ENCODE data around the gene ADGRG6.

DNA sequence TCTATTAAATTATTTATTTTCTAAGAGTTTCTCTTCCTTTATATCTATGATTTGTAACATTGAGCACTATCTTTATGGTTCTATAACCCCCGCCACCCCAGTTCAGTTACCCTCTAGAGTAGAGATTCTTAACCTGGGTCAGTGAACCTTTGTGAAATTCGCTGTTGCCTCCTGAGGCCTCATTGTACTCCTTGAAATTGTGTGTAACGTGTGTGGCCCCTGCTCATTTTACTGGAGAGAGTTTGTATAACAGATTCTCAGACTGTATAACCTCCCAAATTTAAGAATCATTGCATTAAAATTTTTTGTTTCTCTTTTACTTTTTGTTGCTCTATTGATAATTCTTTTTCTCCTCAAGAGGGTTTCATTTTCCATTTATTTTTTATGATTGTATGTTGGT lies 65.3 kb downstream of the ADGRG6 start:
- TF ChIP-seq, protein P1, sequence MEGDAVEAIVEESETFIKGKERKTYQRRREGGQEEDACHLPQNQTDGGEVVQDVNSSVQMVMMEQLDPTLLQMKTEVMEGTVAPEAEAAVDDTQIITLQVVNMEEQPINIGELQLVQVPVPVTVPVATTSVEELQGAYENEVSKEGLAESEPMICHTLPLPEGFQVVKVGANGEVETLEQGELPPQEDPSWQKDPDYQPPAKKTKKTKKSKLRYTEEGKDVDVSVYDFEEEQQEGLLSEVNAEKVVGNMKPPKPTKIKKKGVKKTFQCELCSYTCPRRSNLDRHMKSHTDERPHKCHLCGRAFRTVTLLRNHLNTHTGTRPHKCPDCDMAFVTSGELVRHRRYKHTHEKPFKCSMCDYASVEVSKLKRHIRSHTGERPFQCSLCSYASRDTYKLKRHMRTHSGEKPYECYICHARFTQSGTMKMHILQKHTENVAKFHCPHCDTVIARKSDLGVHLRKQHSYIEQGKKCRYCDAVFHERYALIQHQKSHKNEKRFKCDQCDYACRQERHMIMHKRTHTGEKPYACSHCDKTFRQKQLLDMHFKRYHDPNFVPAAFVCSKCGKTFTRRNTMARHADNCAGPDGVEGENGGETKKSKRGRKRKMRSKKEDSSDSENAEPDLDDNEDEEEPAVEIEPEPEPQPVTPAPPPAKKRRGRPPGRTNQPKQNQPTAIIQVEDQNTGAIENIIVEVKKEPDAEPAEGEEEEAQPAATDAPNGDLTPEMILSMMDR (conservative IDR thresholded peaks at IDR 0.05; ENCODE audit: low read length) = no peak
- TF ChIP-seq EZH2phosphoT487 (IDR thresholded peaks at IDR 0.05; ENCODE audit: borderline replicate concordance) = no peak
